Cardiac fibroblast (primary cell): ENCODE measurements around the gene LRGUK.

Experiments used
- DNase-seq, 2 donors: peaks; one replicate each; pipeline versions ENCODE4 v3.0.0 to v3.0.0-alpha.2; 2010; ENCODE audit warnings: low read depth in 2 of 2
- H3K4me3 ChIP-seq, 2 donors: replicated peaks in 1 of 2; 1 replicate in 1 of 2; 2 replicates in 1 of 2; pipeline ENCODE4 v1.5.1; 2011; ENCODE audit warnings: low read depth in 2 of 2, low read length in 2 of 2, mild to moderate bottlenecking in 2 of 2, moderate library complexity in 1 of 2
- TF ChIP-seq, protein P1 (sequence below): IDR thresholded peaks from one replicate; pipeline ENCODE4 v1.5.1; 2011; ENCODE audit warnings: low read depth, mild to moderate bottlenecking, low read length, inconsistent platforms

LRGUK gene

DNA sequence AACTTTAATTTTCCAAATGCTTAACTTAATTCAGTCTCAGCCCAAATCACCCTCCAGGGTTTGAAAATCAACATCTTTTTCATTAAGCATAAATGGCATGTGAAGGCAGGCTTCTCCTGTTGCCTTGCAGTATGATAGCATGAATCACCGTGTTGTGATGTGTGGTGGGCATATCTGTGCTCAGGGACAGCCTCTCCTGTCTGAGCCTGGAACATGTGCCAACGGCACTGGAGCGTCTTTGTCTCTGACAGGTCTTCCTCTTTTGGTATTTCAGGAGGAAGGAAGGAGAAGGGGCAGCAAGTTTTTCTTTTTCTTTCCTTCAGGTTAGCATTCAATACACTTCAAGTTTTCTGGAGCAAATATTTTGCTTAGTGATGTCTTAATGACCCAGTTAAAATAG is 57.6 kb downstream of the LRGUK start:
- TF ChIP-seq, protein P1, sequence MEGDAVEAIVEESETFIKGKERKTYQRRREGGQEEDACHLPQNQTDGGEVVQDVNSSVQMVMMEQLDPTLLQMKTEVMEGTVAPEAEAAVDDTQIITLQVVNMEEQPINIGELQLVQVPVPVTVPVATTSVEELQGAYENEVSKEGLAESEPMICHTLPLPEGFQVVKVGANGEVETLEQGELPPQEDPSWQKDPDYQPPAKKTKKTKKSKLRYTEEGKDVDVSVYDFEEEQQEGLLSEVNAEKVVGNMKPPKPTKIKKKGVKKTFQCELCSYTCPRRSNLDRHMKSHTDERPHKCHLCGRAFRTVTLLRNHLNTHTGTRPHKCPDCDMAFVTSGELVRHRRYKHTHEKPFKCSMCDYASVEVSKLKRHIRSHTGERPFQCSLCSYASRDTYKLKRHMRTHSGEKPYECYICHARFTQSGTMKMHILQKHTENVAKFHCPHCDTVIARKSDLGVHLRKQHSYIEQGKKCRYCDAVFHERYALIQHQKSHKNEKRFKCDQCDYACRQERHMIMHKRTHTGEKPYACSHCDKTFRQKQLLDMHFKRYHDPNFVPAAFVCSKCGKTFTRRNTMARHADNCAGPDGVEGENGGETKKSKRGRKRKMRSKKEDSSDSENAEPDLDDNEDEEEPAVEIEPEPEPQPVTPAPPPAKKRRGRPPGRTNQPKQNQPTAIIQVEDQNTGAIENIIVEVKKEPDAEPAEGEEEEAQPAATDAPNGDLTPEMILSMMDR, result no peak
- H3K4me3 ChIP-seq, result no peak overlapping the region
- DNase-seq, result no peak

DNA sequence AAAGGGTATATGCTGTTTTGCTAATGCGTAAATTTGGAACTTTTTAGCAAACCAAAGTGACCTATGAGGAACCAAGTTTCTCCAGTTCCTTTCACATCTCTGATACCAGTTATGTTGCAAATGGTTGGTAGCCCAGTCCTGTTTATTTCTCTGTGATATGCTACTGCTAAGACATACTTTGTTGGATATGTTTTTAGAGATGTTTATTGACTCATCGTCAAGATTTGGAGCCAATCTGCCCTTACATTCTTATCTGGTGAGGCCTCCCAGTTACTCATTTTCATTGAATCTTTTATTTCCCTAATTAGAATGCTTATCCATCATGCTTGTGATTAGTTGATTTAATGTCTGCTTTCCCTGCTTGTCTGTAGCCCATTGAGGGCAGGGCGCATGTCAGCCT is 58.9 kb downstream of the LRGUK start:
- peak in 1 of 2 donors; percentile 38 for DNase-seq
- H3K4me3 ChIP-seq, result no peak overlapping the region
- TF ChIP-seq, protein P1, result no peak

DNA sequence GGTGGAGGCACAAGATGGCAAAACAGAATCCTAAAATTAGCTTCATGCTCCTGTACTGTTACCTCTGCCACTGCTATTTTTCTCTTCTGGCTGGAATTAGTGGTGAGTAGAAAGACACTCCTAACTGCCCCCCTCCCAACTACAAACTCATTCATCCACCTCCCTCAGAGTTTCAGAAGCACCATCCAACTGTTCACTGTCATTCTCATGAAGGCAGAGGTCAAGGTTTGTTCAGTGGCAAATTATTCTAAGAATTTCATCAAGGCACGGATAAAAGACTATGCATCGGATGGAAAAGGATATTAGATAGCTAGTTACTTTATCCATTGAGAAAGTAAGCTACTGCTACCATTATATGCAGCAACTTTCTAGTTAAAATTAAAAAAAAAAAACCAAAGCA is 59.7 kb downstream of the LRGUK start:
- DNase-seq, result peak in 1 of 2 donors; percentile 8
- no peak overlapping the region for H3K4me3 ChIP-seq
- TF ChIP-seq, protein P1, result no peak

DNA sequence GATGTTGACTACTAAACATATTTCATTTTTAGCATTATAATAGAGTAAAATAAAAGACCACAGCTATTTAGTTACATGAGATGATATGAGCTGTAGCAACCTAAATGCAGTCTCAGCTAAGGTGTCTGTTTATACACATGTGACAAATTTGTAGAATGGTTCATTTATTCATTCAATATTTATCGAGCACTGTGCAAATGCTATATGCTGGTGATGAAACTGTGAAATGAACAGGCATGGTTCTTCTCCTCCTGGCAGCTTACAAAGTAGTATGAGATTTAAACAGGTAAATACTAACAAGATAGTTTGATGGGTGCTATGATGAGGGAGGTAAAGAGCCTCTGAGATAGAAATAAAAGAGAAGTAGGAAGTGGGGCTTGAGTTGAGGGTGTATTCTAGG is 60.8 kb downstream of the LRGUK start:
- H3K4me3 ChIP-seq, result no peak overlapping the region
- no peak for DNase-seq
- TF ChIP-seq, protein P1, result no peak

DNA sequence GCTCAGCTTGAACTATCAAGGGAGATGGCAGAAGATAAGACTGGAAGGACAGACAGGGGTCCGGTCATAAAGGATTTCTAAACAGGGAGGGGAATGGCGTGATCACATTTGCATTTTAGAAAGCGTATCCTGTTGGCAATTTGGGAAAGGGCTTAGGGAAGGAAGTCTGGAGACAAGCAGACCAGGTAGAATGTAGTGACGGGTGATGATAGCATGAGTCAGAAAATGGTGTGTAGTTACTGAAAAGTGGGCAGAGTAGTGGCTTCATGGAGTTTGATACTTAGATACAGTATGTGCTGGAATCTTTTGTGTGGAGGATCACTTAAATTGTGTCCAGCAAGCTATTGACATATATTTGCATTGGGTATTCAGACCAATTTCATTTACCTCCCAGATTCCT is 61.2 kb downstream of the LRGUK start:
- TF ChIP-seq, protein P1, result no peak
- no peak overlapping the region for H3K4me3 ChIP-seq
- DNase-seq, result no peak

DNA sequence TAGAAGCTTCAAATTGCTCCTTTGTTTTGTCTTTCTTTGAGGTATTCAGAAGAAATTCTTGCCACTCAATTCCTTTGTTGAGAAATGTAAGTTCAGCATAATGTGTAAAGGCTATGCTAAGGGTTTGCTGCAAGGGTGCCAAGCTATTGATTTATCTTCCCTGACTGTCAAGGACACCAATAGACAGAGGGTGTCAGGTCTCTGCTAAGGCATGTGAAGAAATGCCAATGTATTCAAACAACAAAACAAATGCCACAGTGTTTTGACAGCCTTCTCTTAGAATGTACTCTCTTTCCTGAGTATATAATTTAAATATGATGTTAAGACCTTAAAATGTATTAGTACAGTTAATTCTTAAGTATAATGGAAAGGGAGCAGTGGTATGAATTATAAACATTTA is 62.4 kb downstream of the LRGUK start:
- no peak for DNase-seq
- no peak overlapping the region for H3K4me3 ChIP-seq
- TF ChIP-seq, protein P1, result no peak

DNA sequence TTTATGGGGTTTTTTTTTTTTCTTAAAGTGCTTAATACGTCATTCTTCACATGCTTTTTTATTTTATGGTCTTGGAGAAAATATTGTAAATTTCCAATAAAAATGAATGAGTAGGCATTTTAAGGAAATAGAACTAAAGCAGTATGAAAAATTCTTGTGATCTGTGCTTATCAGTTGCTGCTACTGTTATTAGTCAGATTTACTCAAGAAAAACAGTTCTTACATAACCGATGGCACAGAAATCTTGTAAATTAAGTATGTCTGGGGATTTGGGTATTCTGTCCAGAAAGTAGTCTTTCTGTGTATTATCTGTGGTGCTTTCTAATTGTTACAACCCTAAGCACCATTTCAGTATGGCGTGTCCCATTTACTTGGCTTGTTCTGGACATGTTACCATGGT is 64.7 kb downstream of the LRGUK start:
- TF ChIP-seq, protein P1, result no peak
- no peak overlapping the region for H3K4me3 ChIP-seq
- no peak for DNase-seq
